Right atrium auricular region (tissue), 2 donors: ENCODE results near the gene MS4A6E. TPM values are rescaled to one million over a fixed set of nuclear protein-coding genes. Genes with fewer than 3 reads are reported as not detected.

Experiments
- DNase-seq: peaks from one replicate; pipeline ENCODE4 v3.0.0-alpha.2; 2019; ENCODE audit warnings: low spot score
- H3K27ac ChIP-seq, 2 donors: fragments of 200-600 bp; sonication (generic); 1 replicate in 1 of 2; 2 replicates in 1 of 2; pipeline ENCODE4 v1.5.1; 2016 to 2019
- H3K27me3 ChIP-seq, 2 donors: fragments of 200-600 bp; sonication (generic); one replicate each; pipeline versions ENCODE4 v1.5.1 to v1.6.0; 2017 to 2019
- H3K36me3 ChIP-seq: fragments of 200-600 bp; sonication (generic); one replicate; pipeline ENCODE4 v1.5.1; 2016
- H3K4me1 ChIP-seq, 2 donors: fragments of 200-600 bp; sonication (generic); one replicate each; pipeline versions ENCODE4 v1.5.1 to v1.6.0; 2017 to 2019
- H3K4me3 ChIP-seq, 2 donors: fragments of 200-600 bp; sonication (generic); 1 replicate in 1 of 2; 2 replicates in 1 of 2; pipeline ENCODE4 v1.5.1; 2017 to 2019; ENCODE audit warnings: mild to moderate bottlenecking in 1 of 2, moderate library complexity in 1 of 2
- H3K9me3 ChIP-seq, 2 donors: fragments of 200-600 bp; sonication (generic); one replicate each; pipeline ENCODE4 v1.5.1; 2019
- total RNA-seq, 2 donors: library from RNA; depleted of rRNA; stranded (reverse); fragments of >200 nt; gene quantifications; one replicate each; pipeline ENCODE4 v1.1.0, GENCODE V29; 2016
- TF ChIP-seq, protein P1 (sequence below), 2 donors: fragments of 200-600 bp; sonication (generic); IDR thresholded peaks; one replicate each; pipeline ENCODE4 v1.5.1; 2019; ENCODE audit warnings: antibody characterized with exemption in 2 of 2

Gene MS4A6E
- total RNA-seq, 2 donors from 2014 or later, result not detected

DNA sequence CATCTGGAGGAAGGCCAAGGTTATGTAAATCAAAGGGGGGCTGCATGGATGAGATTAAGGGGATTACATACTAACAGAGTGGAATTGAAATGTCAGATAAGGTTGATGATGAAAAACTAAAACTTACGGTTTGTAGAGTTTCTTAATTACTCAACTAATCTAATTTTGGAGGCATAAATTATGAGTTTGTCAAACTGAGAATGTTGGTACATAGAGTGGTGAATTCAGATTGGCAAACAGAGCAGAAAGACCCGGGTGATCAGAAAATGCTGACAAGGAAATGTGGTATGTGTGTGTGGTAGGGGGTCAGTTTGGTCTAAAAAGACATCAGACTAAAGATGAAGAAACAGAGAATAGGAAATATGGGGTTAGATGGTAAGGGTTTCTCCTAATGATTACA is 11.0 kb downstream of the MS4A6E start:
- no peaks in the 10 kb centered on the region for H3K27me3 ChIP-seq
- H3K27ac ChIP-seq, result no peak overlapping the region
- H3K4me3 ChIP-seq, result no peak overlapping the region
- no peak for DNase-seq
- no peaks in the 10 kb centered on the region for H3K4me1 ChIP-seq
- TF ChIP-seq, protein P1, sequence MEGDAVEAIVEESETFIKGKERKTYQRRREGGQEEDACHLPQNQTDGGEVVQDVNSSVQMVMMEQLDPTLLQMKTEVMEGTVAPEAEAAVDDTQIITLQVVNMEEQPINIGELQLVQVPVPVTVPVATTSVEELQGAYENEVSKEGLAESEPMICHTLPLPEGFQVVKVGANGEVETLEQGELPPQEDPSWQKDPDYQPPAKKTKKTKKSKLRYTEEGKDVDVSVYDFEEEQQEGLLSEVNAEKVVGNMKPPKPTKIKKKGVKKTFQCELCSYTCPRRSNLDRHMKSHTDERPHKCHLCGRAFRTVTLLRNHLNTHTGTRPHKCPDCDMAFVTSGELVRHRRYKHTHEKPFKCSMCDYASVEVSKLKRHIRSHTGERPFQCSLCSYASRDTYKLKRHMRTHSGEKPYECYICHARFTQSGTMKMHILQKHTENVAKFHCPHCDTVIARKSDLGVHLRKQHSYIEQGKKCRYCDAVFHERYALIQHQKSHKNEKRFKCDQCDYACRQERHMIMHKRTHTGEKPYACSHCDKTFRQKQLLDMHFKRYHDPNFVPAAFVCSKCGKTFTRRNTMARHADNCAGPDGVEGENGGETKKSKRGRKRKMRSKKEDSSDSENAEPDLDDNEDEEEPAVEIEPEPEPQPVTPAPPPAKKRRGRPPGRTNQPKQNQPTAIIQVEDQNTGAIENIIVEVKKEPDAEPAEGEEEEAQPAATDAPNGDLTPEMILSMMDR (IDR thresholded peaks at IDR 0.05), result no peak
- no peaks in the 10 kb centered on the region for H3K9me3 ChIP-seq
- H3K36me3 ChIP-seq, result no peaks in the 10 kb centered on the region

GRCh38 chr11:60339356-60339755 is 12.3 kb downstream of the MS4A6E start:
- Histone ChIP-seq H3K36me3 (no peaks in the 10 kb centered on the region), H3K27me3 (no peaks in the 10 kb centered on the region), H3K9me3 (no peaks in the 10 kb centered on the region), H3K4me3 (no peak overlapping the region), H3K4me1 (no peaks in the 10 kb centered on the region), H3K27ac (no peak overlapping the region)
- no peak for DNase-seq
- TF ChIP-seq, protein P1 (IDR thresholded peaks at IDR 0.05), result no peak

DNA sequence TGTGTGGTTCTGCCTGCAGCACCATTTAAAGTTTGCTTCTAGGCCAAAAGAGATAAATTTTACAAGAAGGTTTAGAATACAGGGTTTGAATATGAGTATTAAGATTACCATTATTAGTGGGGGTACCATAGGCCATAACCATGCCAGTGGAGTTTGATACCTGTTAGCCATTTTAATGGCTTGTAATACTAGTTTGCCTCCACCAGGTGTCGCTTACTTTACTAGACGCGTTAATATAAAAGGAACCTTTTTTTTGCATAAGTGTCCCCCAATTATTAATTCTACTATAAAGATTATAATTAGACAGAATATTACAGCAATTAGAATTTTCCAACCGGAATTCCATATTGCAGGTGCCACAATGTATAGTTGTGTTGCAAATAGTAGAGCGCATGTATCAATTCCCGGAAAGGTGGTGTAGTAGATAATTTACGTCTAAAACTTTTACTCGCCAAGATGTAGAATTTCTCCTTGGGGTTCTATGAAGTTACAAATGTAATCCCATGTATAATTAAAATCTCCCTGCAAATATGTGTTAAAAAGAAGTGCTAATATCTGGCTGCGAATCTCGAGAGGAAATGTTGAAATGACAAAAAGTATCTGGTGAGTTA is 16.1 kb downstream of the MS4A6E start:
- TF ChIP-seq, protein P1 (IDR thresholded peaks at IDR 0.05), result peak in 1 of 2 donors; percentile 53
- Histone ChIP-seq H3K9me3 (no peaks in the 10 kb centered on the region), H3K27ac (no peak overlapping the region), H3K27me3 (no peaks in the 10 kb centered on the region), H3K36me3 (no peaks in the 10 kb centered on the region), H3K4me3 (no peak overlapping the region), H3K4me1 (no peaks in the 10 kb centered on the region)
- no peak for DNase-seq

- Histone ChIP-seq H3K27ac (no peak overlapping the region), H3K4me3 (no peak overlapping the region), H3K4me1 (no peaks in the 10 kb centered on the region), H3K27me3 (no peaks in the 10 kb centered on the region), H3K9me3 (no peaks in the 10 kb centered on the region), H3K36me3 (no peaks in the 10 kb centered on the region)
- TF ChIP-seq, protein P1 (IDR thresholded peaks at IDR 0.05), result no peak
- DNase-seq, result no peak
Measured at GRCh38 chr11:60344146-60344545, 17.1 kb downstream of the MS4A6E start.

DNA sequence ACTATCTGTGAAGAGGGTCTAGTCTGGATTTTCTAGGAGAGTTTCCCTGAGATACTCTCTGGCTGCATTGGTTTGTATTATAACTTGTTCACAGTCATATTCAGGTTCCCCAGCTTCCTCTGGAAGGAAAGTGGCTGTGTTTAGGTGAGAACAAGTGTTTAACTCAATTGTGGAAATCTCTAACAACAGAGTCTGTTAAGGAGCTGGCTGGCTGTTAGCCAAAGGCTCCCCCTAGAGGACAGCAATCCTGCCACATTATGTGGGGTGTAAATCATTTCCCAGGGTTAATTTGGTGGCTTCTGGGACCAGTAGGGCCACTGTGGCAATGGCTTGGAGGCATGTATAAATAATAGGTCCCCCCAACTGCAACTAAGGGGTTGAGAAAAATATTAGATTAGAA is 18.4 kb downstream of the MS4A6E start:
- no peak overlapping the region for H3K4me3 ChIP-seq
- TF ChIP-seq, protein P1 (IDR thresholded peaks at IDR 0.05), result no peak
- H3K27me3 ChIP-seq, result no peaks in the 10 kb centered on the region
- no peaks in the 10 kb centered on the region for H3K4me1 ChIP-seq
- no peaks in the 10 kb centered on the region for H3K9me3 ChIP-seq
- H3K36me3 ChIP-seq, result no peaks in the 10 kb centered on the region
- no peak overlapping the region for H3K27ac ChIP-seq
- no peak for DNase-seq
